RWPE1 (cell line): ENCODE data around the gene FREY1.

Source experiments
- CTCF ChIA-PET: fragments of 350-600 bp; sonication (Branson Sonifier 250); formaldehyde crosslinking; extraction: SDS; loops from one replicate; lab custom pipeline; 2021; lab: Yijun Ruan, JAX
- POLR2A ChIA-PET: fragments of 400-600 bp; formaldehyde crosslinking; extraction: SDS; loops from one replicate; lab custom pipeline; 2020; ENCODE audit warnings: antibody characterized with exemption; ENCODE audit not compliant: low non-redundant PET; lab: Yijun Ruan, JAX
- DNase-seq: peaks from one replicate; pipeline ENCODE4 v3.0.0; 2012; ENCODE audit warnings: low spot score
- H3K27ac ChIP-seq: fragments of 450-650 bp; 2 replicates; pipeline ENCODE4 v1.5.1; 2017
- TF ChIP-seq, protein P1 (sequence below): fragments of 450-650 bp; conservative IDR thresholded peaks from 2 replicates; pipeline ENCODE4 v1.5.1; 2017; ENCODE audit warnings: low read depth, mild to moderate bottlenecking

The FREY1 gene

DNA sequence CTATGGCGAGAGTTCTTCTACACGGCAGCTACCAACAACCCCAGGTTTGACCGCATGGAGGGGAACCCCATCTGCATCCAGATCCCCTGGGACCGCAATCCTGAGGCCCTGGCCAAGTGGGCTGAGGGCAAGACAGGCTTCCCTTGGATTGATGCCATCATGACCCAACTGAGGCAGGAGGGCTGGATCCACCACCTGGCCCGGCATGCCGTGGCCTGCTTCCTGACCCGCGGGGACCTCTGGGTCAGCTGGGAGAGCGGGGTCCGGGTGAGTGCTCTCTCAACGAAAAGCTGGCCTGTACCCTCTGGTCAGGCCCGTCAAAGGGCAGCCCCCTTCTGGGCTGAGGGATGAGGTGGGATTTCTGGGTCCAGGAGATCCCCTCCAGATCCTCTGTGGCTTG, 37.5 kb downstream of the FREY1 start:
- no peak for DNase-seq
- POLR2A ChIA-PET: no interaction called here
- TF ChIP-seq, protein P1, sequence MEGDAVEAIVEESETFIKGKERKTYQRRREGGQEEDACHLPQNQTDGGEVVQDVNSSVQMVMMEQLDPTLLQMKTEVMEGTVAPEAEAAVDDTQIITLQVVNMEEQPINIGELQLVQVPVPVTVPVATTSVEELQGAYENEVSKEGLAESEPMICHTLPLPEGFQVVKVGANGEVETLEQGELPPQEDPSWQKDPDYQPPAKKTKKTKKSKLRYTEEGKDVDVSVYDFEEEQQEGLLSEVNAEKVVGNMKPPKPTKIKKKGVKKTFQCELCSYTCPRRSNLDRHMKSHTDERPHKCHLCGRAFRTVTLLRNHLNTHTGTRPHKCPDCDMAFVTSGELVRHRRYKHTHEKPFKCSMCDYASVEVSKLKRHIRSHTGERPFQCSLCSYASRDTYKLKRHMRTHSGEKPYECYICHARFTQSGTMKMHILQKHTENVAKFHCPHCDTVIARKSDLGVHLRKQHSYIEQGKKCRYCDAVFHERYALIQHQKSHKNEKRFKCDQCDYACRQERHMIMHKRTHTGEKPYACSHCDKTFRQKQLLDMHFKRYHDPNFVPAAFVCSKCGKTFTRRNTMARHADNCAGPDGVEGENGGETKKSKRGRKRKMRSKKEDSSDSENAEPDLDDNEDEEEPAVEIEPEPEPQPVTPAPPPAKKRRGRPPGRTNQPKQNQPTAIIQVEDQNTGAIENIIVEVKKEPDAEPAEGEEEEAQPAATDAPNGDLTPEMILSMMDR: no peak
- CTCF ChIA-PET: no interaction called here
- H3K27ac ChIP-seq: no peak overlapping the region

DNA sequence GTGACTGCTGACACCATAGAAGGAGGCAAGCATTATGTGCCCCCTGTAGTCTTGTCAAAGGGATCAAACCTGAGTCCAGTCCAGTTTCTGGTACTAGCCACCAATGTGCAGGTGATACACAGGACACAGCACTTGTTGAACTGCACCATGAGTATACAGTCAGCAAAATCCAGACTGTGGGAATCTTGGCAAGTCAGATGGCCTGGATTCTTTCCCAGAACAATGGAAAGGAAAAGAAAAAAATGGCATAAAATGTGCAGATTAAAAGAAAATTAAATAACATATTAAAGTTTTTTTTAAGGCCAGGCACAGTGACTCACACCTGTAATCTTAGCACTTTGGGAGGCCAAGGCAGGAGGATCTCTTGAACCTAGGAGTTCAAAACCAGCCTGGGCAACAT, 43.0 kb downstream of the FREY1 start:
- no peak overlapping the region for H3K27ac ChIP-seq
- ChIA-PET POLR2A (no interaction called here), CTCF (no interaction called here)
- TF ChIP-seq, protein P1: no peak
- no peak for DNase-seq

DNA sequence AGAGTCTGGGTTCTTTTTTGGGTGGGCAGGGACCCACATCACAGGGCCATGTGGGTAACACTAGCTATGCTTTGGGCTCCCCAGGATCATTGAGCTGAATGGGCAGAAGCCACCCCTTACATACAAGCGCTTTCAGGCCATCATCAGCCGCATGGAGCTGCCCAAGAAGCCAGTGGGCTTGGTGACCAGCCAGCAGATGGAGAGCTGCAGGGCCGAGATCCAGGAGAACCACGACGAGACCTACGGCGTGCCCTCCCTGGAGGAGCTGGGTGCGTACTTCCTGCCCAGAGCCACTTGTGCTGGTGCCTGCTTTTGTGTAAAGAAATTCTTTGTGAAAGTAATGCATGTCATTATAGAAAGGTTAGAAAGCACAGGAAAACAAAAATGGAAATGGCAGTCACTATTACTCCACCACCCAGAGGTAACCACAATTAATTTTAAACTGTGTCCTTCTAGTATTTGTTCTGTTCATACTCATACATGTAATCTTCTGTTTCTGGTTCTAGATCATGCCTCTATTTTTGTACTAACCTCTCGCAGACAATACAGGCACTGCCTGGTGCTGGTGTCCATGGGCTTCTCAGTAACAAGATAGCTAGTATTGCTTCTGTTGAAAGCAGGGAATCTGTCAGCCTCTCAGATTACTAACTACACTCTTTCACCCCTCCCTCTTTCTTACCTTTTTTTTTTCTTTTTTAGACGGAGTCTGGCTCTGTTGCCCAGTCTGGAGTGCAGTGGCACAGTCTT, 46.1 kb downstream of the FREY1 start:
- ChIA-PET CTCF (interaction anchor here (1.9 kb wide), 1 partner anchor 12 kb away, joined by 7 read pairs; no protein-coding TSS in a partner anchor), POLR2A (interaction anchor here (0.6 kb wide), 1 partner anchor 1618 kb away, joined by 5 read pairs; no protein-coding TSS in a partner anchor)
- H3K27ac ChIP-seq: peak overlapping the region; percentile 86
- TF ChIP-seq, protein P1: no peak
- DNase-seq: no peak

DNA sequence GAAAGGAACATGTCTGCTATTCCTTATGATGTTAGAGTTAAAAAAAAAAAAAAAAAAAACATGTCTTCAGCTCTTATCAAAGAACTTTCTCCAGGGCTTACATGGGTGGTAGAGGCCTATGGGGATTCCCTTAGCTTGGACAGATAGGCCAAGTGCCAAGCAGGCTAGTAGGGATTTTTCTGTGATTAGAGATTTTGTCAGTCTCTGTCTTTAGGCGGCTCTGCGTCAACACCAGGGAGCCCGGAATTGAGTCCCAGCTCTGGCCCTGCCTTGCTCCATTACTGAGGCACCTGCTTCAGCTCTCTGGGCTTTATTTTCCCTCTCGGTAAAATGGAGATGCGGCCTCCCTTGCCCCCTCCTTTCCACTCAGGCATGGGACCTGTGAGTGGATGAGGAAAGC, 46.7 kb downstream of the FREY1 start:
- no peak for DNase-seq
- TF ChIP-seq, protein P1: no peak
- POLR2A ChIA-PET: interaction anchor here (0.6 kb wide), 1 partner anchor 1618 kb away, joined by 5 read pairs; no protein-coding TSS in a partner anchor
- CTCF ChIA-PET: interaction anchor here (1.9 kb wide), 1 partner anchor 12 kb away, joined by 7 read pairs; no protein-coding TSS in a partner anchor
- H3K27ac ChIP-seq: peak overlapping the region; percentile 86

DNA sequence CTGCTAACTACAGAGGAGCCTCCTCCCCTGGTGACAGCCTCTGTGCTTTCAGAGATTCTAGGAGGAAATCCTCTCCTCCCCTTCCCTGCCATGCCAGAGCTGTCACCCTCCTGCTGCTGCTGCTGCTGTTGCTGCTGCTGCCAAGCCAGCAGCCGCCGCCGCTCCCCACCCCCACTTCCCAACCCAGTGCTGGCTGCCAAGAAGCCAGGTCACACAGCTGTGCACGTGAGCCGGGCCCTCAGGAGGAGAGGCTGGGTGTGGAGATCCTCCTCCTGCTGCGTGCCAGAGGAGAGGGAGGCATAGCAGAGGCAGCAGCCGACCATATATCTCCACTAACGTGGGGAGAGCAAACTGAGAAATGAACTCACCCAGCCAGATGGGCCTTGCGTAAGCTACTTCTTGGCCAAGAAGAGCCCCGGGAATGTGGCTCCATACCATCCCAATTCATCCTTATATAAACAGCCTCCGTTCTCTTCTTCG, 47.4 kb downstream of the FREY1 start:
- peak; percentile 83 for DNase-seq
- TF ChIP-seq, protein P1: no peak
- CTCF ChIA-PET: interaction anchor here (0.7 to 1.9 kb wide), 2 partner anchors 13 to 27 kb away, joined by 3 to 7 read pairs; no protein-coding TSS in a partner anchor
- POLR2A ChIA-PET: interaction anchor here (0.6 kb wide), 1 partner anchor 14 kb away, joined by 3 read pairs; no protein-coding TSS in a partner anchor
- peak overlapping the region; percentile 86 for H3K27ac ChIP-seq

DNA sequence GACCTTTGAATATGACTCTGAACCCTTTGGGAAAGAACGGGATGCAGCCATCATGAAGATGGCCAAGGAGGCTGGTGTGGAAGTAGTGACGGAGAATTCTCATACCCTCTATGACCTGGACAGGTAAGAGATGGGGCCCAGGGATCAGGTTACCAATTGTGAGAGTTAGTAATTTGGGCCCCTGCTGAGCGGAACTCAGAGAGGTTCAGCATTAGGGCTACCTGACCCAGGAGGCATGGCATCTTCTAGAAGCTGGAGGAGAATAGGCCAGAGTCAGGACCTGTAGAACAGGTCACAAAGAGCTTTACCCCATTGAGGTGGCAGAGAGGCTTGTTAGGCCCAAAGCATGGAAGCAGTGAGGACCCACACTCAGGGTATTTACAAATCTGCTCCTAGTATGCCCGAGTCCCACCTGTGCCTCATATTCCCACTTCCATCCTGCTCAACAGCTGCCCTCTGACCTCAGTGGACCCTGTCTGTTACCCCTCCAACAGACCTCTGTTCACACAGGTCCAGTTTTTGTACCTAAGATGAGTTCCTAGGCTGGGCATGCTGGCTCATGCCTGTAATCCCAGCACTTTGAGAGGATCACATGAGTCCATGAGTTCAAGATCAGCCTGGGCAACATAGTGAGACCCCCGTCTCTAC, 48.2 kb downstream of the FREY1 start:
- CTCF ChIA-PET: interaction anchor here (1.9 kb wide), 1 partner anchor 14 kb away, joined by 7 read pairs; no protein-coding TSS in a partner anchor
- TF ChIP-seq, protein P1: no peak
- H3K27ac ChIP-seq: peak overlapping the region; percentile 86
- no peak for DNase-seq
- POLR2A ChIA-PET: no interaction called here
